ENCODE results near the gene EFHC2.

EFHC2 gene

GRCh38 chrX:44290718-44291117, 52.8 kb downstream of the EFHC2 start:
- no peak for DNase-seq

- DNase-seq: no peak
Measured at GRCh38 chrX:44282753-44283152, 60.7 kb downstream of the EFHC2 start.

GRCh38 chrX:44280116-44280515, 63.4 kb downstream of the EFHC2 start:
- DNase-seq: no peak

- DNase-seq: no peak
Measured at GRCh38 chrX:44274096-44274495, 69.4 kb downstream of the EFHC2 start.

GRCh38 chrX:44267861-44268260, 75.6 kb downstream of the EFHC2 start:
- DNase-seq: no peak

GRCh38 chrX:44267116-44267515, 76.4 kb downstream of the EFHC2 start:
- DNase-seq: no peak

- DNase-seq: peak in 1 of 5 experiments; percentile 78
Measured at GRCh38 chrX:44265559-44265958, 77.9 kb downstream of the EFHC2 start.

- no peak for DNase-seq
Measured at GRCh38 chrX:44264936-44265335, 78.5 kb downstream of the EFHC2 start.

GRCh38 chrX:44261286-44261685, 82.2 kb downstream of the EFHC2 start:
- no peak for DNase-seq

GRCh38 chrX:44260609-44261008, 82.9 kb downstream of the EFHC2 start:
- peak in 1 of 5 experiments; percentile 10 for DNase-seq

GRCh38 chrX:44255742-44256141, 87.7 kb downstream of the EFHC2 start:
- DNase-seq: peak in 1 of 5 experiments; percentile 38

GRCh38 chrX:44253575-44253942, 89.9 kb downstream of the EFHC2 start:
- DNase-seq: no peak

- peak in 3 of 5 experiments; percentile 22 to 90 (median 65) for DNase-seq
Measured at GRCh38 chrX:44252688-44253574, 90.5 kb downstream of the EFHC2 start.

GRCh38 chrX:44247468-44247867, 96.0 kb downstream of the EFHC2 start:
- DNase-seq: no peak

- DNase-seq: no peak
Measured at GRCh38 chrX:44246826-44247225, 96.6 kb downstream of the EFHC2 start.

GRCh38 chrX:44245733-44246132, 97.7 kb downstream of the EFHC2 start:
- DNase-seq: peak in 1 of 5 experiments; percentile 68

- DNase-seq: peak in 1 of 5 experiments; percentile 53
Measured at GRCh38 chrX:44244008-44244407, 99.5 kb downstream of the EFHC2 start.

GRCh38 chrX:44241546-44241945, 101.9 kb downstream of the EFHC2 start:
- no peak for DNase-seq

GRCh38 chrX:44240036-44240435, 103.4 kb downstream of the EFHC2 start:
- DNase-seq: no peak

GRCh38 chrX:44239036-44239435, 104.4 kb downstream of the EFHC2 start:
- DNase-seq: no peak

- DNase-seq: no peak
Measured at GRCh38 chrX:44235534-44235933, 107.9 kb downstream of the EFHC2 start.

- no peak for DNase-seq
Measured at GRCh38 chrX:44234541-44234940, 108.9 kb downstream of the EFHC2 start.

- DNase-seq: no peak
Measured at GRCh38 chrX:44234116-44234515, 109.4 kb downstream of the EFHC2 start.

GRCh38 chrX:44232081-44232480, 111.4 kb downstream of the EFHC2 start:
- no peak for DNase-seq

GRCh38 chrX:44228621-44229020, 114.9 kb downstream of the EFHC2 start:
- no peak for DNase-seq
